22Rv1 (cell line): ENCODE results near the gene USP54.

Source experiments
- H3K27ac ChIP-seq: fragments of 450-650 bp; 2 replicates; pipeline ENCODE4 v1.5.1; 2017
- CTCF ChIP-seq: fragments of 450-650 bp; IDR thresholded peaks from 2 replicates; pipeline ENCODE4 v1.5.1; 2017; ENCODE audit warnings: mild to moderate bottlenecking
- ZFX ChIP-seq: fragments of 450-650 bp; IDR thresholded peaks from 2 replicates; pipeline ENCODE4 v1.6.1; 2017; ENCODE audit warnings: antibody characterized with exemption, borderline replicate concordance

Gene USP54

DNA sequence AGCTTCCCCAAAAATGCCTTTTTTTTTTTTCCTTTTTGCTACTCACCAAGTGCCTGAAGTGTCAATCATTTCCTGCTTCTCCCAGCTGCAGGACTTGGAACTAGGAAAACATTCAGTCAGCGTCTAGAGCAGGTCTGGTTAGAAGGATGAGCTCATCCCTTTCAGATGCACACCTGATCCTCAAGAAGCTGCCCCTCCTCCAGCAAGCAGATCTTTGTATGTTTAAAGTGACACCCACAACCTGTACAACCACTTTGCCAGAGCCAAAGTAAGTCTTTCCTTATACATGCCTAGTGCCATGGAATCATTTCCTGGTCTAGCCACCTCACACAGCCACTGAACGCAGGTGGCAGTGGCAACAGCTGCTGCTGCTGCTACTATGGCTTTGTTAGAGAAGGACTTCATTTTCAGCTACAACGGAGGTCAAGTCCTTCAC is 10.4 kb upstream of the USP54 start:
- TF ChIP-seq CTCF (no peak), ZFX (no peak)
- H3K27ac ChIP-seq = peak overlapping the region; percentile 92

GRCh38 chr10:73597346-73597745 is 6.2 kb upstream of the USP54 start:
- TF ChIP-seq ZFX = no peak
- no peak for TF ChIP-seq CTCF
- H3K27ac ChIP-seq = peak overlapping the region; percentile 96; the same call in 1 of the 2 replicates

GRCh38 chr10:73593812-73594211 is 2.7 kb upstream of the USP54 start:
- no peak for TF ChIP-seq CTCF
- TF ChIP-seq ZFX = no peak

GRCh38 chr10:73593110-73593509 is 2.0 kb upstream of the USP54 start:
- H3K27ac ChIP-seq = peak overlapping the region; percentile 96
- TF ChIP-seq CTCF (no peak), ZFX (no peak)

More at GRCh38 chr10:73593812-73594211, 2.7 kb upstream of the USP54 start:
- peak overlapping the region; percentile 96 for H3K27ac ChIP-seq

DNA sequence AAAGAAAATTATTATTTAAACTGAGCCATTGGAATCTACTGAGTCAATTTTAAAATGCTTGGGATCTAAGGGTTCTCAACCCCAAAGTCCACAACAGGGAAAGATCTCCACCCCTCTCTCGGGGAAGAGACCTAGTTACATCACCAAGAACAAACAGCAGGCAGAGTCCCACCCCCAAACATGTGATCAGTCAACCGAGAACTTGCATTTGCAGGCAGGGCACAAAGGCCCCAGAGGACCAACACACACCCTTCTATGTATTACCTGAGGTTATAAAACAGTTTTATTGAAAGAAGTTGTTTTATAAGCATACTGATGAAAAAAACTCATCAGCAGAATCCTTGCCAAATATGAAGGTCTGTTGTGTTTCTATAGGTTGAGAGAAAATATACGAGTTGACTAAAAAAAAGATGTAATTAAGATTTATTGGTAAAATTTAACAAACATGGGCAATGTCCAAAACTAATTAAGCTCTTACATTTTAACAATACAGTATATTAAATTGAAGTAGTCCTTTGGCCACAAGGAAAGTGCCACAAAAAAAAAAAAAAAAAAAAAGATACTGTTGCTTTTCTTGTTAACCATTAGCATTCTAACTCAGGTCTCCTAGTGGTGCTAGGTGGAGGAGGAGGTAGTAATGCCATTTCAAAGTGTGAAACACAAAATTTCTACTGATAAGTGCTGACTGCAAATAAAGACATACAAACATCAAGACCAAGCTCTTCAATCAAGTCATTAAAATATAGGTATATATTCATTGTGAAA is 975 bp upstream of the USP54 start:
- H3K27ac ChIP-seq = peak overlapping the region; percentile 96
- no peak for TF ChIP-seq CTCF

DNA sequence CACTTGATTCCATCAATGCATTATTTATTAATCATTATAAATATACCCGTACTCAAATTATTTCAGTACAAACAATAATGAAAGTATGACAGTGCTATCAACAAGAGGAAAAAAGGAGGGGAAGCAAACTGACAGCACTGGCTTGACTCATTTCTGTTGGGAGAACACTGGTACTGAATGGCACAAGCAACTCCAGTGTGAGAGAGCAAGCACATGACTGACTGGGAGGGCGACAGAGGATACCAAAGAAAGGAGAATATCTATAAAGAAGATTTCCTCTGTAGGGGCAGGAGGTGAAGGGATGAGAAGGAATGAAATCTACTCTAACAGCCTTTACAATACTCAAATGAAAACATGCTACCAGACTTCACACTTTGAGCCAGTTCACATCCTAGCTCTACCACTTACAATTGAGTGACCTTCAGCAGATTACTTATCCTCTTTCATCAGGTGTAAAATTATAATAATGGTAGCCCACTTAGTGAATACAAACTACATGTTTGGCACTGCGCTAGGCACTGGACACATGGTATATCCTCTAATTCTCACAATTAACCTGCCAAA is 1.5 kb downstream of the USP54 start:
- H3K27ac ChIP-seq = peak overlapping the region; percentile 96
- no peak for TF ChIP-seq ZFX

GRCh38 chr10:73588656-73589055 is 2.5 kb downstream of the USP54 start:
- peak overlapping the region; percentile 96 for H3K27ac ChIP-seq
- TF ChIP-seq ZFX (no peak), CTCF (no peak)

DNA sequence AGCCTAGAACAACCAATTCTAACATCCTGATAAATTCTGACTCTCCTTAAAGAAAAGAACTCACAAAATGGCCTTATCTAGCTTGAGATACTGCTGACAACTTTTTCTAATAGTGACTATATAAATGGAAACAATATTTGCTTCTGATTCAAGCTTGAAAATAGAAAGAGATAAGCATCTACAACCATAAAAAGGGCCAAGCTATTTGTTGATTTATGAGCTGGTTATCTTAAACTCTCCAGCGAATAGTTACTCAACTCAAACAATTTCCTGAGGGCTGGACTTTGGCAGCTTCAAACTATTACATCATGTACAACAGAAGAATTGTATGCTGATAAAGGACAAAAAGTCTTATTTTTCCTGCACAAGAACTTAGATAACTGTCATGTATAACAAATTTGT is 4.6 kb downstream of the USP54 start:
- peak overlapping the region; percentile 96 for H3K27ac ChIP-seq
- no peak for TF ChIP-seq ZFX
- no peak for TF ChIP-seq CTCF
